ENCODE results near the gene HOXA4.

Gene HOXA4

GRCh38 chr7:27131390-27131819 lies 848 bp upstream of the HOXA4 start:
- DNase-seq: no peak

DNA sequence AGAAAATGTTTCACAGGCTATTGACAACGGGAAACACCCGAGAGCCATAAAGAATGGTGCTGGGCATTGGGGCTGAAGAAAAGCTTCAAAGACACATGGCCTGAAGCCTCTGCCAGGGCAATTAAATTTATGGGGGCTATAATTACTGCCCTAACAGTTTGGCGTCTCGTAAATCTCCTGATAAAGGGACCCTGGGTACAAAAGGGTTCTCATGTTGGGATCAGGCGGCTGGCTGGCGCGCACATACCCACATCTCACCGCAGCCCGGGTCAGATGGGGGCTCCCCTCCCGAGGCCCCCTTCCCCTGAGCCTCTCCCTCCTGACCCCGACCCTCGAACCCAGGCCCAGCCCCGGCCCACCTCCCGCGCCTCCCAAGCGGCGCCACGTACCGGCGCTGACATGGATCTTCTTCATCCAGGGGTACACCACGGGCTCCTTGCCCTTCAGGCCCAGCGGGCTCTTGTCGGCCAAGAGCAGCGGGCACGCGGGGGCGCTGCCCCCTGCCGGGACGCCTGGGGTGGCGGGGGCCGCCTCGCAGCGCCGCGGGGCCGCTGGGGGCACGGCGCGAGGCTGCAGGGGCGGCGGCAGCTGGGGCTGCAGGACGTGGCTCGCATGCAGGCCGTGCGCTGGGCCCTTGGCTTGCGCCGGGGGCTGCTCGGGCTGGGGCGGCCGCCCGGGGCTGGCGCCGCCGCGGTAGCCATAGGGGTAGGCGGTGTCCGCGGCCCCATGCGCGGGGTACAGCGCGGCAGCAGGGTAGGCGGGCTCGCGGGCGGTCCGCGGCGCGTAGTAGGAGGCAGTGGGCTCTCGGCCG lies 623 bp downstream of the HOXA4 start:
- DNase-seq: no peak

GRCh38 chr7:27128776-27129728 lies 1.5 kb downstream of the HOXA4 start:
- no peak for DNase-seq

DNA sequence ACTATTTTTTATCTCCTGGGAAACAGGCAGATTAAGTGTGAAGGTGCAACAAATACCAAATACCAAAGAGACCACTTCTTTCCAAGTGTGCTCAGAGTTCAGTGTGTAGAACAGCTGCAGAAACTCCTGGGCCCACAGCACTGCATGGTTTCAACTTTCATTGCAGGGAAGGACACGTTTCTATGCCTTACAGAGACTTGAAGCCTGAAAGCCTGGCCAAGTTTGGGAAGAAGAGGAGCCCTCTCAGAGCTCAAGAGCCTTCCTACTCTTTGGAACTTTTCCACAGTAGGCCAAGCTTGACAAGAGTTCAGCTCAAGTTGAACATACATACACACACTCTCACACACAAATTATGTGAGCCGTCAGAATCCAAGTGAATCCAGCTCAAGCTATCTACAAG lies 2.5 kb downstream of the HOXA4 start:
- no peak for DNase-seq

GRCh38 chr7:27126596-27127327 lies 3.8 kb downstream of the HOXA4 start:
- DNase-seq: no peak

DNA sequence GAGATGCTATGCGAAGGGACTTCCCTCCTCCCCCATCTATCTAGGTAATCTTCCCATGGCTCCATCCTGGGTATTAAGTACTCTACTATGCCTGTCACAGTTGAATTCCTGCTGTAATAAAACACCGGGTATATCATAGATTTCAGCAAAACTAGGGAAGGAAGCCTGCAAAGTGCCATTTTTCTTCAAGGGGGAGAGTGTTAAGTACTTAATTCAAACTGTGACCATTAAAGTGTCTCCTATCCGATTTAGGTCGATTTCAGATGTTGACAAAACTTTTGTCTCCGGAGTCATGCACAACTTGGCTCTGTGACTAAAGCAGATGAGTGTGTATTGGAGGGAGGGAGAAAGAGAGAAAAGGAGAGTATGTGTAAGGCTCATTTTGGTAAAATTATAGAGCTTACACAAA lies 4.6 kb downstream of the HOXA4 start:
- no peak for DNase-seq

DNA sequence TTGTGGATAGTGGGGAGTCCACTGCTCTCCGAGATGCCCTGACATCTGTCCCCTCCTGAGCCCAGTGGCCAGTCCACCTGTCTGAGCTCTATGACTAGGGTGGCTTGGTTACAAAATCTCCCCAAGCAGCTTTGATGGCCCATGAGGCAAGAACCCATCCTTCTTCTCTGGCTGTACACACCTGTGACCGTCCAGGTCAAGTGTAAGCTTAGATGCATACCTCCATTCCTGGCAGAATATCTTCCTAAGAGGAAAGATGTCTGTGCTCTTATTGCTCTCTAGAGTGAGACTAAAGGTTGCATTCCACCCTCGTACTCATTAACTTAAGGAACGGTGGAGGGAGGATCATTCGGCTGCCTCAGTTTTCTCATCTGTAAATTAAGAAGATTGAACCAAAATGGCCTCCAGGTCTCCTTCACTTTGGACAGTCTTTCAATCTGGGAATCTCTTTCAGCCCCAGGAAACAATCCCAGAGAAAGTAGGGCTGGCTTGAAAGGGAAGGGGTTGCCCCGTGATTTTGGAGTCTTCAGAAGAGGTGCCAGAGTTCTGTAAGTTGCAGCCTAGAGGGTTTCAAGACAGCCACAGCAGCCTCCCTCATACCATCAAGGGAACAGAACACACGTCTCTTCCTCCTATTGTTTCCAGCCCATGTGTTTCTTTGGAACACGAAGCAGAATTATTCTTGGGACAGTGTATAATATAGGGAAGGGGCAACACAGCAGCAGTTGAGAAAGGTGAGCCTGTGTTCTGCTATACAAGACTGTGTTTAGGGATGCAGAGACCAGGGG lies 5.5 kb downstream of the HOXA4 start:
- DNase-seq: no peak

- DNase-seq: no peak
Measured at GRCh38 chr7:27124096-27124901, 6.3 kb downstream of the HOXA4 start.

DNA sequence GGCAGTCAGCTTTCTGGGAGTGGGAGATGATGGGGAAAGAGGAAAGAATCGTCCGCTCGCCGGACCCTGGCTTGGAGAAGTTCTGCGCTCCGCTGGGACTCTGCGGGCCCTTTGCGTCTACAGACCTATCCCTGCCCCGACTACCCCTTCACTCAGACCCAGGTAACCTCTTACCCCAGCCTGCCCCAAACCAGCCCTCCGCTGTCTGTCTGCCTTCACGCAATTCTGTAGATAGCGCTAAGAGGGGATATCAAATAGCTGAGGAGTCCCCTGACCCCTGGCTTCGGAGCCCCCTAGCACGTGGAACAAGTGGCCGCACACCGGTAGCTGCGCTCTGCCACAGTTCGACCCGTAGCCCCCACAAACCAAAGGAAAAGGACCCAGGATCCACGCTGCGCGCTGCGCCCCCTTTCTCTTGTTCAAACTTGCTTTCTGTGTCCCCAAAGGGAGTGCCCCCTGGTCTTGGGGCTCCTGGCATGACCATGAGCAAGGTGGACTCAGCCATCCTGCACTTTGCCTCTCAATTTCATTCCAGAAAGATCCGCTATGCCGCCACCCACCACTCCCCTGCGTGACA lies 7.0 kb downstream of the HOXA4 start:
- no peak for DNase-seq

DNA sequence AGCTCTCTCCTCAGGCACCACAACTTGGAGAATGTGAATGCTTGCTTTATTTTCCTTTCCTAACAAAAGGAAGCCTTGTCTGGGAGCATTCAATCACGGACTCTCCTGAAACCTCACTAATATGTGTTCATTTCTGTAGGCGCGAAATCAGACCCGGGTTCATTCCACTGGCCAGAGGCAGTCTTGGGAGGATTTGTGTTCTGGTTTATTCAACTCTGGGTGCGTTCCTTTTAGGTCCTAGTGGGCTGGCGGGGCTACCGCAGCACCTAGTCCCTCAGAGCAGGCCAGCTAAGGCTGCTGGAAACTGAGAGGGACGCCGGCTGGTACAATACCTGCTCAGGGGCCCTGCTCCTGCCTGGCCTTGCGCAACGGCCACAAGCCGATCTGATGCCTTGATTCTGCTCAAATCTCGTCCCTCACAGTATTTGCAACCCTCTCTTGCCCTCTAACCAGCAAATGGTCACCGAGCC lies 7.5 kb downstream of the HOXA4 start:
- DNase-seq: no peak

DNA sequence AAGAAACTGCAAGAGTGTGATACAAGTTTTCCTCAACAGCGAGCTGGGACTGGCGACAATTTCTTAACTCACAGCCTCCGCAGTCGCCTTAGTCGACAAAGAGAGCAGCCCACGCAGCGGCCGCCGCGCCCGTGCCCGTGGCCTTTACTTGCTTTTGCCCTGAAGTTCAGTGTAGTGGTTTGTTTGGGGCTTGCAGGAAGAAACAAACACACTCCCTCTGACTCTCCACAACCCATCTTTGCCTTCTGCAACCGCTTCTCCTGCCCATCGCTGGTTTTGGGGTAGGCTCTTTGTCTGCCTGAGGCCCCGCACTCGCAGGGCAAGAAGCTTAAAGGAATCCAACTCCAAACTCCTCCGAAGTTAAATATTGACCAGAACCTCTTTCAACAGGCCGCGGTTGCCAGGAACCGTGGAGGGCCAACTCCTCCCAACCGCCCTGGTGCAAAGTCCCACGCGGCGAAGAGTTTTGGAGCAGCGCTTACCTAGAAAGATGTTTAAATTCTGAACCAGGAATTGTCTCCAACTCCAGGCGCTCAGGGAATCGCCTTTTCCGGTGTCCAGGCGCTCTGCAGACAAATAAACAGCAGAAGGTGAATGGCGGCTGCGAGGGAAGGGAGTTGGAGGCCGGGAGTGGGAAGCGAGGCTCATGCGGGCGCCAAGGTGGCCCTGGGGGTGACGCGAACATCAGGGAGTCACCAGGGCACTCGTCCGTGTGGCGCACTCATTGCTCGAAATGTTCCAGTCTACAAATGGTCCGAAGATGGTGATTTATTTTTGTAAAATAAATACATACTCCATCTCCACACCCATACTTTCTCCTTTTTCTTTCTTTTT lies 8.3 kb downstream of the HOXA4 start:
- no peak for DNase-seq

DNA sequence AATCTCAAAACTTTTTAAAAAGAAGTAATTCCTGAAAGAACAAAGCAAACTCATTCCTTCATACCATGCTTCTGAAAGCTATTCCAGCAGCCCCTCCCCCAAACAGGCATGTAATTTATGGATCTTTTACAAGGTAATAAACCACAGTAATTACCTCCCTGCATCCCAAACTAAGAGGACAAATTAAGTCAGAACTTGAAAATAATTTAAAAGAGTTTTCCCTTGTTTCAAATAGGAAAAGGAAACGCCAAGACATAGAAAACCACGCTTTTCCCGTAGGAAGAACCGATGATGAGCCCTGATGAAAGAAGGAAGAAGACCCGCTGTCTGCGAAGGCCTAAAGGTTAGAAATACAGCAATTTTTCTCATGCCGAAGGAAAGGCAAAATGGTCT lies 8.9 kb downstream of the HOXA4 start:
- no peak for DNase-seq

- DNase-seq: no peak
Measured at GRCh38 chr7:27119412-27119911, 11.1 kb downstream of the HOXA4 start.

DNA sequence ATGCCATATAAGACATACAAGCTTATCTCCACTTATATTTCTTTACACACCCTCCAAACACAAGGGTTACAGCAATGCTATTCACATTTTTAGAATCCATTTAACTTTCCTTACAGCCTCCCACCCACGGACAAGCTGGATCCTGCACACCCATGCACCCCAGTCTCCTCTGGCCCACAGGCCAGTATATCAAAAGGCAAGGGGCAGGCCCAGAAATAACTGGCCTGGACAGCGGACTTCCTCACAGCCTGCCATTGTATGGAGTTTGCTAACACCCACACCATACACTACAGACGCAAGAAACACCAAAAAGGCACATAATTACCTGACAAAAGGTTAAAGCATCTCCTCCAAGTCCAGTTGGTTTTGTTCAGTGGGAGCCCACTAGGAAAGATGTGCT lies 12.0 kb downstream of the HOXA4 start:
- DNase-seq: no peak

DNA sequence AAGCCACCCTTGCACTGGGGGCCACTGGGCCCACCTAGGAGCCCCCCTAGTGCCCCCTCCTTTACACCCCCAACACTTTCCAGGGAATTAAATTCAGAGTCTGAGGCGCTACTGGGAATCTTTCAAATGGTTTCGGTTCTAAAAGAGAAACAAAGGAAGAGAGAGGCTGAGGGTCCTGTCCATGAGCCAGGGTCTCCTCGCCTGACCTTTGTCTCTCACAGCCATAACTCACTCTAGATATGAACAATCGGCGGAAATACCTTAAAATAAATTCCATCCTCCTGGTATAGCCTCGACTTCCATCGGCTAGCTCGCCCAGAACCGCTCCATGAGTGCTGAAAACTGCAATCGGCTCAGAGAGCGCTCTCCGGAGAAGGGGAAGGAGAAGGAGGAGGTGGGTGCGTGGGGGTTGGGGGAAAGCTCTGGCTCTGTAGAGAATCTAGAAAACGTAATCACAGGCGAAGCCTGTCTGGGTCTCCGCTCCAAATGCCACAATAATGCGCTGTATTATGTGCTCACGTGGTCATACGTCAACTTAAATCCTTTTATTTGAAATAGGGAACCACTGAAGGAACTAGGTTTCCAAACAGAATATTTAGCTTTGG lies 12.6 kb downstream of the HOXA4 start:
- no peak for DNase-seq

- DNase-seq: no peak
Measured at GRCh38 chr7:27116962-27117886, 13.3 kb downstream of the HOXA4 start.

DNA sequence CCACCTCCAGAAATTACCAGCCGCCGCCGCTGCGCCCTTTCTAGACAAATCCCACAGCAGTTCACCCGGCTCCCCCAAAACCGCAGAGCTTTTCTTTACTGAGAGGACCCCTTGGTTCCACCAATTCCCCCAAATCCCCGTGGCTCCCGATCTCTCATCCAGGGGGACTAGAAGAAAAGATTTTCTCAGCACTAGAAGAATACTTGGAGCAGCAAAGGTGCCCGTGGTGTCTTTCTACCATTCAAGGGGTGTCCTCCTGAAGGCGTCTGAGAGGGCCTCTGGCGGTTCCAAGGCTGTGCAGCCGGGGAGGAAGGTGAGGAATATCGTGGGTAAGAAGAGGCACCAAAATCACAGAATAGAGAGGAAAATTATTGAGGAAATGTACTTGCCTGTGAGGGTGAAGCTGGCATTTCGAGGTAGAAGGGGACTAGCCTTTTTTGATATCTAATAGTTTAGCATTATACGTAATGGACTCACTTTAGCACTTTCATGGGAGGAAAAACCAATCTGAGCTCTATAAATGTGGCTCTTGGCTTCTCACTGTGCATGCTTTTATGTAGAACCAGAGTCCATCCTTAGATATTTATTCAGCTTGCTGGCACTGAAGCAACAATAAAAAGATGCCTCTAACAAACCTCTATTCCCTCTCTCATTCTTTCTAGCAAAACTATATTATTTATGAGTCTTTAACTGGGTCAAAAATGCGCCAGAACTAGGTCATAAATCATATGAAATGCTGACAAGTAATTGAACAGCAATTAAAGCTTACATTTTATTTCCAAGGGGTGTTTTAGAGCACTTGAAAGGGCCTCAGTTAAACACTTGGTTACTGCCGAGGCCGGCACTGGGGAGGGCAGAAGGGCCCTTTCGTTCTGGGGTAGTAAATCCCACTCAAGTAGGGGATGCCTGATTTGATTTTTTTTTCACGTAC lies 14.3 kb downstream of the HOXA4 start:
- no peak for DNase-seq
